ENCODE data around the gene OR5K1. TPM values are rescaled to one million over a fixed set of nuclear protein-coding genes. Genes with fewer than 3 reads are reported as not detected.

OR5K1 gene
- total and polyA plus RNA-seq, 2 of the 8 experiments (the other 6 are each of a cell fraction or from before 2014, with no cell fraction given): not detected

DNA sequence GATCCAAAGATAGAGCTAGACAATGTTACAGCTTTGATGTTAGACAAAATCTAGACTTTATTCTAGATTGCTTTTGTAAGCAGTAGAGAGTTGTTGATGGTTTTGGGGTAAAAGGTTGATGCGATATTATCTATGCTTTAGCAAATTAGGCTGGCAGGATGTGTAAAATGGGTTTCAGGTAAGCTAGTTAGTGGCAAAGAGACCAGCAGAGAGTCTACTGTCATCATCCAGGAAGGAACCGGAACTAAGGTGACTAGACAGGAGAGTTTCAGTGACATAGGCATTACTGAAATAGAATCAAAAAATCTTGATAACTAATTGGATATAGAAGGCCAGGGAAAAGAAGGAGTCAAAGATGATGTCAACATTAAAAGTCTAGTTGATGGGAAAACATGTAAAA, 45.6 kb downstream of the OR5K1 start (continued):
- TF ChIP-seq, protein P1, sequence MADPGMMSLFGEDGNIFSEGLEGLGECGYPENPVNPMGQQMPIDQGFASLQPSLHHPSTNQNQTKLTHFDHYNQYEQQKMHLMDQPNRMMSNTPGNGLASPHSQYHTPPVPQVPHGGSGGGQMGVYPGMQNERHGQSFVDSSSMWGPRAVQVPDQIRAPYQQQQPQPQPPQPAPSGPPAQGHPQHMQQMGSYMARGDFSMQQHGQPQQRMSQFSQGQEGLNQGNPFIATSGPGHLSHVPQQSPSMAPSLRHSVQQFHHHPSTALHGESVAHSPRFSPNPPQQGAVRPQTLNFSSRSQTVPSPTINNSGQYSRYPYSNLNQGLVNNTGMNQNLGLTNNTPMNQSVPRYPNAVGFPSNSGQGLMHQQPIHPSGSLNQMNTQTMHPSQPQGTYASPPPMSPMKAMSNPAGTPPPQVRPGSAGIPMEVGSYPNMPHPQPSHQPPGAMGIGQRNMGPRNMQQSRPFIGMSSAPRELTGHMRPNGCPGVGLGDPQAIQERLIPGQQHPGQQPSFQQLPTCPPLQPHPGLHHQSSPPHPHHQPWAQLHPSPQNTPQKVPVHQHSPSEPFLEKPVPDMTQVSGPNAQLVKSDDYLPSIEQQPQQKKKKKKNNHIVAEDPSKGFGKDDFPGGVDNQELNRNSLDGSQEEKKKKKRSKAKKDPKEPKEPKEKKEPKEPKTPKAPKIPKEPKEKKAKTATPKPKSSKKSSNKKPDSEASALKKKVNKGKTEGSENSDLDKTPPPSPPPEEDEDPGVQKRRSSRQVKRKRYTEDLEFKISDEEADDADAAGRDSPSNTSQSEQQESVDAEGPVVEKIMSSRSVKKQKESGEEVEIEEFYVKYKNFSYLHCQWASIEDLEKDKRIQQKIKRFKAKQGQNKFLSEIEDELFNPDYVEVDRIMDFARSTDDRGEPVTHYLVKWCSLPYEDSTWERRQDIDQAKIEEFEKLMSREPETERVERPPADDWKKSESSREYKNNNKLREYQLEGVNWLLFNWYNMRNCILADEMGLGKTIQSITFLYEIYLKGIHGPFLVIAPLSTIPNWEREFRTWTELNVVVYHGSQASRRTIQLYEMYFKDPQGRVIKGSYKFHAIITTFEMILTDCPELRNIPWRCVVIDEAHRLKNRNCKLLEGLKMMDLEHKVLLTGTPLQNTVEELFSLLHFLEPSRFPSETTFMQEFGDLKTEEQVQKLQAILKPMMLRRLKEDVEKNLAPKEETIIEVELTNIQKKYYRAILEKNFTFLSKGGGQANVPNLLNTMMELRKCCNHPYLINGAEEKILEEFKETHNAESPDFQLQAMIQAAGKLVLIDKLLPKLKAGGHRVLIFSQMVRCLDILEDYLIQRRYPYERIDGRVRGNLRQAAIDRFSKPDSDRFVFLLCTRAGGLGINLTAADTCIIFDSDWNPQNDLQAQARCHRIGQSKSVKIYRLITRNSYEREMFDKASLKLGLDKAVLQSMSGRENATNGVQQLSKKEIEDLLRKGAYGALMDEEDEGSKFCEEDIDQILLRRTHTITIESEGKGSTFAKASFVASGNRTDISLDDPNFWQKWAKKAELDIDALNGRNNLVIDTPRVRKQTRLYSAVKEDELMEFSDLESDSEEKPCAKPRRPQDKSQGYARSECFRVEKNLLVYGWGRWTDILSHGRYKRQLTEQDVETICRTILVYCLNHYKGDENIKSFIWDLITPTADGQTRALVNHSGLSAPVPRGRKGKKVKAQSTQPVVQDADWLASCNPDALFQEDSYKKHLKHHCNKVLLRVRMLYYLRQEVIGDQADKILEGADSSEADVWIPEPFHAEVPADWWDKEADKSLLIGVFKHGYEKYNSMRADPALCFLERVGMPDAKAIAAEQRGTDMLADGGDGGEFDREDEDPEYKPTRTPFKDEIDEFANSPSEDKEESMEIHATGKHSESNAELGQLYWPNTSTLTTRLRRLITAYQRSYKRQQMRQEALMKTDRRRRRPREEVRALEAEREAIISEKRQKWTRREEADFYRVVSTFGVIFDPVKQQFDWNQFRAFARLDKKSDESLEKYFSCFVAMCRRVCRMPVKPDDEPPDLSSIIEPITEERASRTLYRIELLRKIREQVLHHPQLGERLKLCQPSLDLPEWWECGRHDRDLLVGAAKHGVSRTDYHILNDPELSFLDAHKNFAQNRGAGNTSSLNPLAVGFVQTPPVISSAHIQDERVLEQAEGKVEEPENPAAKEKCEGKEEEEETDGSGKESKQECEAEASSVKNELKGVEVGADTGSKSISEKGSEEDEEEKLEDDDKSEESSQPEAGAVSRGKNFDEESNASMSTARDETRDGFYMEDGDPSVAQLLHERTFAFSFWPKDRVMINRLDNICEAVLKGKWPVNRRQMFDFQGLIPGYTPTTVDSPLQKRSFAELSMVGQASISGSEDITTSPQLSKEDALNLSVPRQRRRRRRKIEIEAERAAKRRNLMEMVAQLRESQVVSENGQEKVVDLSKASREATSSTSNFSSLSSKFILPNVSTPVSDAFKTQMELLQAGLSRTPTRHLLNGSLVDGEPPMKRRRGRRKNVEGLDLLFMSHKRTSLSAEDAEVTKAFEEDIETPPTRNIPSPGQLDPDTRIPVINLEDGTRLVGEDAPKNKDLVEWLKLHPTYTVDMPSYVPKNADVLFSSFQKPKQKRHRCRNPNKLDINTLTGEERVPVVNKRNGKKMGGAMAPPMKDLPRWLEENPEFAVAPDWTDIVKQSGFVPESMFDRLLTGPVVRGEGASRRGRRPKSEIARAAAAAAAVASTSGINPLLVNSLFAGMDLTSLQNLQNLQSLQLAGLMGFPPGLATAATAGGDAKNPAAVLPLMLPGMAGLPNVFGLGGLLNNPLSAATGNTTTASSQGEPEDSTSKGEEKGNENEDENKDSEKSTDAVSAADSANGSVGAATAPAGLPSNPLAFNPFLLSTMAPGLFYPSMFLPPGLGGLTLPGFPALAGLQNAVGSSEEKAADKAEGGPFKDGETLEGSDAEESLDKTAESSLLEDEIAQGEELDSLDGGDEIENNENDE (IDR thresholded peaks at IDR 0.05; ENCODE audit: insufficient replicate concordance, low read length): no peak

Data from H1 (cell line).